ENCODE measurements around the gene NR2C1.
"Not testable (repeated sequence)": the region's sequence is repeated elsewhere in the genome, so short reads cannot be mapped to it uniquely, and the experiment has no call there.

The NR2C1 gene

DNA sequence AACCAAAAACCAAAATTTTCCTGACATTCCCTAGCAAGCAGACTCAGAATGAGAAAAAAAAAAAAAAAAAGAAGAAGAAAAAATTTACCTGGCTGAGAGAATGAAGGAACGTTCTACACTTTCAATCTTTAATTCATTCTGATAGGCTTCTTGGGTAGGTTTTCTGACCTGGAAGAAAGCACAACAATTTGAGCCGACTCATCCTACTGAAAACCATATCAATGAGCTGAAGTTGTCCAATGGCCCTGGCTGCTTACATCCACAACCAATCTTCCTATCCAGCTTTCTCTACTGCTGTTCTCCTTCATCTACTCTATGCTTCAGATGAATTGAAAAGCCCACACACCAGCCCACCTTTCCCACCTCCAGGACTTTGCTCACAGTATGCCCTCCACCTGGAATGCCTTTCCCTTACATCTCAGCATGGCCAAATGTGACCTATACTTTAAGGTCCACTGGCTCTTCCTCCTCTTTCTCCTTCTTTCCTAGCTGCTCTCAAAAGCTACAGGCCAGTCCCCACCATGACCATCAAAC is 31.6 kb upstream of the NR2C1 start:
- H3K36me3 ChIP-seq (ENCODE audit: control insufficient read depth, insufficient read depth, low read length), result peaks cover 66% of the 10 kb centered on the region
- no peaks in the 10 kb centered on the region for H3K9me3 ChIP-seq (ENCODE audit: control insufficient read depth, low read length)
- H3K27ac ChIP-seq (ENCODE audit: low read depth, low read length, severe bottlenecking), result no peak overlapping the region
- WGBS, 2 experiments (ENCODE audit: insufficient coverage in 2 of 2), result 83% methylated on average over 2 of the region's 2 CpGs; no CpG with 5 or more reads in 1 of the 2 experiments
- H3K4me1 ChIP-seq (ENCODE audit: control insufficient read depth, insufficient read depth, low read length, poor library complexity, severe bottlenecking), result peaks cover 7% of the 10 kb centered on the region
- H3K4me3 ChIP-seq (ENCODE audit: extremely low read depth, insufficient read depth, low read length, poor library complexity, severe bottlenecking), result no peak overlapping the region

DNA sequence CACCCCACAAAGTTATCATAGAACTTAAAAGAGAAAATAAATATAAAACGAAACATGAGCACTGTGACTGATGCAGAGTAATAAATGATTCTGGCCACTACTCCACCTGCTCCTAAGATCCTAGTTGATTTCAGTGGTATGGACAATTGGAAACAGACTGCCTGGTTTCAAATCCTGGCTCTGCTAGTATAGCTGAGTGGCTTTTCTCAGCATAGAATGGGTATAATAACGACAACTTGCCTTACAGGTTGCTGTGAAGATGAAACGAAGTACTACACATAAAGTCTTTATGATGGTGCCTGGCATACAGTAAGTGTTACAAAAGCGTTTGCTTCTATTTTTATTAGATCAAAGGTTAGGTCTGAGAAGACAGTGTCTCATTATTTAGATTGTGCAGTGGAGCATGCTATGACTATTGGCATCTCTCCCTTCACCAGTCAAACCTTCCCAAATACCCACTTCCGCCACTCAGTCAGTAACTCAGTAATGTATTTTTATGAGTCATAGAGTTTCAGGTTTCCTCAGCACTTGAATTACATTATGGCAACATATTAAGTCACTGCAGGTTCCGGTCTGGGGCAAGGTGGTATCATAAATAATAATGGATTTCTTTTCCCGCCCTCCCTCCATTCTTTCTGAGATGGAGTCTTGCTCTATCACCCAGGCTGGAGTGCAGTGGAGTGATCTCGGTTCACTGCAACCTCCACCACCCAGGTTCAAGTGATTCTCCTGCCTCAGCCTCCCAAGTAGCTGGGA is 29.7 kb upstream of the NR2C1 start:
- Histone ChIP-seq H3K36me3 (ENCODE audit: control insufficient read depth, insufficient read depth, low read length) (peaks cover 71% of the 10 kb centered on the region), H3K4me1 (ENCODE audit: control insufficient read depth, insufficient read depth, low read length, poor library complexity, severe bottlenecking) (peaks cover 18% of the 10 kb centered on the region), H3K4me3 (ENCODE audit: extremely low read depth, insufficient read depth, low read length, poor library complexity, severe bottlenecking) (no peak overlapping the region), H3K9me3 (ENCODE audit: control insufficient read depth, low read length) (no peaks in the 10 kb centered on the region), H3K27ac (ENCODE audit: low read depth, low read length, severe bottlenecking) (no peak overlapping the region)
- WGBS, 2 experiments (ENCODE audit: insufficient coverage in 2 of 2), result 94 to 98% methylated on average over 3 to 4 of the region's 8 CpGs

- H3K27ac ChIP-seq (ENCODE audit: low read depth, low read length, severe bottlenecking); H3K9me3 ChIP-seq (ENCODE audit: control insufficient read depth, low read length); H3K4me3 ChIP-seq (ENCODE audit: extremely low read depth, insufficient read depth, low read length, poor library complexity, severe bottlenecking): not testable (repeated sequence)
- Histone ChIP-seq H3K36me3 (ENCODE audit: control insufficient read depth, insufficient read depth, low read length) (peaks cover 77% of the 10 kb centered on the region), H3K4me1 (ENCODE audit: control insufficient read depth, insufficient read depth, low read length, poor library complexity, severe bottlenecking) (peaks cover 19% of the 10 kb centered on the region)
- WGBS, 2 experiments (ENCODE audit: insufficient coverage in 2 of 2), result 96 to 100% methylated on average over 3 to 5 of the region's 5 CpGs
Observed at GRCh38 chr12:95101957-95102356, 28.5 kb upstream of the NR2C1 start.

DNA sequence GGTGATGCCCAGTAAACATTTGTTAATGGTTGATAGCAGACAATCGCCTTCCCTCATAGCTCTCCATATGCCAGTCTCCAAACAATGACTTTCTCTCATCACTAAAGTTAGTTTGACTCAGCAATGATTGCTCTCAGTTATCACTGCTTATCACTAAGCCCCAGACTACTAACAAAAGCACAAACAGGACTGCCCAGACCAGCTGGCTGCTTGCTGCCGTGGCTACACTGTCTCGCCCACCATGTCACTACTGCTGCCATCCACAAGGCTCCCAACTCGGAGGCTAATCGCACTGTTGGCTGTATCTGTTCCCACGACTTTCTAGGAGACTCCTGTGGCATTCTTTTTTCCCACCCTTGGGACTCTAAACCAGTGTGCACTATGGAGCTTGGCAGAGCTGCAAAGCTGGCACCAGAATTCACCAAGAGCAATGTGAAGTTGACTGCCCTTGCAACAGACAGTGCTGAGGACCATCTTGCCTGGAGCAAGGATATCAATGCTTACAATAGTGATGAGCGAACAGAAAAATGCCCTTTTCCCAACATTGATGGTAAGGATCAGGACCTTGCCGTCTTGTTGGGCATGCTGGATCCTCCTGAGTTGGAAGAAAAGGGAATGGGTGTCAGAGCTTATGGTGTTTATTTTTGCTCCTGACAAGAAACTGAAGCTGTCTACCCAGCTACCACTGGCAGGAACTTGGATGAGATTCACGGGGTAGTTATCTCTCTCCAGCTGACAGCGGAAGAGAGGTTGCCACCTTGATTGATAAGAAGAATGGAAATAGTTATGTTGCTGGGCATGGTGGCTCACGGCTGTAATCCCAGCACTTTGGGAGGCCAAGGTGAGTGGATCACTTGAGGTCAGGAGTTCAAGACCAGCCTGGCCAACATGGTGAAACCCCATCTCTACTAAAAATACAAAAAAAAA is 27.1 kb upstream of the NR2C1 start:
- peak overlapping the region; percentile 29 for H3K27ac ChIP-seq (ENCODE audit: low read depth, low read length, severe bottlenecking)
- H3K36me3 ChIP-seq (ENCODE audit: control insufficient read depth, insufficient read depth, low read length), result peaks cover 73% of the 10 kb centered on the region
- 84 to 90% methylated on average over 9 to 10 of the region's 11 CpGs for WGBS, 2 experiments (ENCODE audit: insufficient coverage in 2 of 2)
- H3K9me3 ChIP-seq (ENCODE audit: control insufficient read depth, low read length), result no peaks in the 10 kb centered on the region
- no peak overlapping the region for H3K4me3 ChIP-seq (ENCODE audit: extremely low read depth, insufficient read depth, low read length, poor library complexity, severe bottlenecking)
- H3K4me1 ChIP-seq (ENCODE audit: control insufficient read depth, insufficient read depth, low read length, poor library complexity, severe bottlenecking), result peaks cover 19% of the 10 kb centered on the region

- Histone ChIP-seq H3K27ac (ENCODE audit: low read depth, low read length, severe bottlenecking) (no peak overlapping the region), H3K9me3 (ENCODE audit: control insufficient read depth, low read length) (no peaks in the 10 kb centered on the region), H3K4me3 (ENCODE audit: extremely low read depth, insufficient read depth, low read length, poor library complexity, severe bottlenecking) (no peak overlapping the region), H3K4me1 (ENCODE audit: control insufficient read depth, insufficient read depth, low read length, poor library complexity, severe bottlenecking) (peaks cover 19% of the 10 kb centered on the region), H3K36me3 (ENCODE audit: control insufficient read depth, insufficient read depth, low read length) (peaks cover 64% of the 10 kb centered on the region)
- WGBS, 2 experiments (ENCODE audit: insufficient coverage in 2 of 2), result 90 to 100% methylated on average over 2 to 4 of the region's 4 CpGs
Observed at GRCh38 chr12:95099270-95099790, 25.9 kb upstream of the NR2C1 start.

- no peak overlapping the region for H3K27ac ChIP-seq (ENCODE audit: low read depth, low read length, severe bottlenecking)
- peaks cover 19% of the 10 kb centered on the region for H3K4me1 ChIP-seq (ENCODE audit: control insufficient read depth, insufficient read depth, low read length, poor library complexity, severe bottlenecking)
- WGBS, 2 experiments (ENCODE audit: insufficient coverage in 2 of 2), result 80% methylated on average over 1 of the region's 3 CpGs; no CpG with 5 or more reads in 1 of the 2 experiments
- no peaks in the 10 kb centered on the region for H3K9me3 ChIP-seq (ENCODE audit: control insufficient read depth, low read length)
- H3K4me3 ChIP-seq (ENCODE audit: extremely low read depth, insufficient read depth, low read length, poor library complexity, severe bottlenecking), result no peak overlapping the region
- H3K36me3 ChIP-seq (ENCODE audit: control insufficient read depth, insufficient read depth, low read length), result peaks cover 58% of the 10 kb centered on the region
Observed at GRCh38 chr12:95096852-95097251, 23.4 kb upstream of the NR2C1 start.

DNA sequence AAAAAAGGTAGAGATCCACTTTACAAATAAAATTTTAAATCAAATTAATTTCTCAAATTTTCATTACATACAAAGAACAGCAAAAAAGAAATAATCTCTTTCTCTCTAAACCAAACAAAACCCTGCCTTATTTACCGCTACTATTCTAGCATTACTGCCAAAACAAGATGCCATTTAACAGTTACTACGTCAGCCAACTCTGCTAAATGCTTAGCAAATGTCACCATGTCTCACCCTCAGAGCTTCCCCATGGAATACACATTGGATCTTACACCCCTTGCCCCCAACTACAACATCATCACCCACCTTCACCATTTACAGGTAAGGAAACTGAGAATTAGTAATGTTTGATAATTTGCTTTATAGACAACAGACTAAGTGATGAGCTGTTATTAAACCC is 23.0 kb upstream of the NR2C1 start:
- Histone ChIP-seq H3K4me3 (ENCODE audit: extremely low read depth, insufficient read depth, low read length, poor library complexity, severe bottlenecking) (no peak overlapping the region), H3K9me3 (ENCODE audit: control insufficient read depth, low read length) (no peaks in the 10 kb centered on the region), H3K36me3 (ENCODE audit: control insufficient read depth, insufficient read depth, low read length) (peaks cover 62% of the 10 kb centered on the region), H3K4me1 (ENCODE audit: control insufficient read depth, insufficient read depth, low read length, poor library complexity, severe bottlenecking) (peaks cover 19% of the 10 kb centered on the region), H3K27ac (ENCODE audit: low read depth, low read length, severe bottlenecking) (no peak overlapping the region)
- WGBS, 2 experiments (ENCODE audit: insufficient coverage in 2 of 2), result 100% methylated on average over 1 to 2 of the region's 2 CpGs

- H3K9me3 ChIP-seq (ENCODE audit: control insufficient read depth, low read length); H3K4me3 ChIP-seq (ENCODE audit: extremely low read depth, insufficient read depth, low read length, poor library complexity, severe bottlenecking); H3K27ac ChIP-seq (ENCODE audit: low read depth, low read length, severe bottlenecking): not testable (repeated sequence)
- peaks cover 19% of the 10 kb centered on the region for H3K4me1 ChIP-seq (ENCODE audit: control insufficient read depth, insufficient read depth, low read length, poor library complexity, severe bottlenecking)
- peaks cover 66% of the 10 kb centered on the region for H3K36me3 ChIP-seq (ENCODE audit: control insufficient read depth, insufficient read depth, low read length)
- WGBS, 2 experiments (ENCODE audit: insufficient coverage in 2 of 2), result 100% methylated on average over 2 of the region's 2 CpGs; no CpG with 5 or more reads in 1 of the 2 experiments
Observed at GRCh38 chr12:95095866-95096265, 22.4 kb upstream of the NR2C1 start.

DNA sequence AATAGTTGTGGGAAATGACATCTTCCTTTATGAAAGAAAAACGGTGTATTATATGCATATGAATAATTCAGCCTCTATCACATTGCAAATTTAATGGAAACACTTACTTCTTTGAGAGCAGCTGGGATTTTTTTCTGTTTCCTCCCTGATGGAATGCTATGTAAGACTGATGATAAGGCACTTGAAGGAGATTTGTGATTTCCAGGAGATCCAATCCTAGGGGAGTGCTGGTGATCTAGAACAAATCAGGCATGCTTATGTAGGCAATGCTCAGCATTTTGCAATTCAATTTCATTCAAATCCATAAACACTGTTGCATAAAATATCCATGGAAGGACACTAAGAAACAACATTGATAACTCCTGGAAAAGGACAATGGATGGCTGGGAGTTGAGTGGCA is 16.0 kb upstream of the NR2C1 start:
- Histone ChIP-seq H3K9me3 (ENCODE audit: control insufficient read depth, low read length) (no peaks in the 10 kb centered on the region), H3K4me3 (ENCODE audit: extremely low read depth, insufficient read depth, low read length, poor library complexity, severe bottlenecking) (no peak overlapping the region), H3K27ac (ENCODE audit: low read depth, low read length, severe bottlenecking) (no peak overlapping the region), H3K36me3 (ENCODE audit: control insufficient read depth, insufficient read depth, low read length) (peaks cover 53% of the 10 kb centered on the region), H3K4me1 (ENCODE audit: control insufficient read depth, insufficient read depth, low read length, poor library complexity, severe bottlenecking) (peaks cover 7% of the 10 kb centered on the region)
- no CpG with 5 or more reads among the region's 1 CpG for WGBS, 2 experiments (ENCODE audit: insufficient coverage in 2 of 2)

GRCh38 chr12:95088379-95088778 is 15.0 kb upstream of the NR2C1 start:
- Histone ChIP-seq H3K27ac (ENCODE audit: low read depth, low read length, severe bottlenecking) (no peak overlapping the region), H3K4me3 (ENCODE audit: extremely low read depth, insufficient read depth, low read length, poor library complexity, severe bottlenecking) (no peak overlapping the region), H3K9me3 (ENCODE audit: control insufficient read depth, low read length) (no peaks in the 10 kb centered on the region), H3K36me3 (ENCODE audit: control insufficient read depth, insufficient read depth, low read length) (peaks cover 48% of the 10 kb centered on the region), H3K4me1 (ENCODE audit: control insufficient read depth, insufficient read depth, low read length, poor library complexity, severe bottlenecking) (peaks cover 18% of the 10 kb centered on the region)
- 100% methylated on average over 2 of the region's 3 CpGs; no CpG with 5 or more reads in 1 of the 2 experiments for whole genome bisulfite sequencing, 2 experiments (ENCODE audit: insufficient coverage in 2 of 2)
